ENCODE data around the gene FBXO28.

Gene FBXO28

DNA sequence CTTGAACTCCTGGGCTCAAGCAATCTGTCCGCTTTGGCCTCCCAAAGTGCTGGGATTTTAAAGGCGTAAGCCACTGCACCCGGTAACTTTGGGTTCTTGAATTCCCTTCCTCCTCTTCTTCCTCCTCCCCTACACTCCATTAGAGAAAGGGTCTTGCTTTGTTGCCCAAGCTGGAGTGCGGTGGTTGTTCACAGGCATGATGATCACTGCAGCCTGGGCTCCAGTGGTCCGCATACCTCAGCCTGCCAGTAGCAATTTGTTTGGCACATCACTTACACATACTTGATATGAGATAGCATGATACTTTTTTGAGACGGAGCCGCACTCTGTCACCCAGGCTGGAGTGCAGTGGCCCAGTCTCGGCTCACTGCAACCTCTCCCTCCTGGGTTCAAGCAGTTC lies 71.3 kb downstream of the FBXO28 start:
- Histone ChIP-seq H3K27ac (ENCODE audit: low read length, poor library complexity, severe bottlenecking) (no peak overlapping the region), H4K91ac (ENCODE audit: low read length) (no peak overlapping the region), H3K14ac (ENCODE audit: low read length in 2 of 2) (no peak overlapping the region), H3K18ac (ENCODE audit: low read depth in 1 of 2, low read length in 2 of 2) (no peak overlapping the region), H3K36me3 (ENCODE audit: control insufficient read depth in 1 of 2, insufficient read depth in 2 of 2, low read depth in 1 of 2, low read length in 2 of 2) (peaks cover 13 to 14% of the 10 kb centered on the region in 2 experiments), H3K79me1 (replicated peaks; ENCODE audit: low read length, poor library complexity, severe bottlenecking) (no peaks in the 10 kb centered on the region), H3K27me3 (ENCODE audit: control insufficient read depth in 1 of 2, insufficient read depth in 1 of 2, low read length in 2 of 2) (no peaks in the 10 kb centered on the region), H2BK120ac (ENCODE audit: low read depth, low read length) (no peak overlapping the region), H2AFZ (ENCODE audit: low read depth, low read length) (no peak overlapping the region), H2BK12ac (ENCODE audit: low read length in 2 of 2) (no peak overlapping the region), H3K4ac (ENCODE audit: low read depth in 1 of 2, low read length in 2 of 2) (no peak overlapping the region), H2AK5ac (ENCODE audit: low read length, severe bottlenecking) (no peak overlapping the region), H2BK5ac (ENCODE audit: low read depth, low read length, poor library complexity, severe bottlenecking) (no peak overlapping the region), H2BK15ac (ENCODE audit: low read depth, poor library complexity, severe bottlenecking) (no peak overlapping the region), H3K4me3 (ENCODE audit: insufficient read depth in 1 of 2, low read depth in 1 of 2, low read length in 2 of 2) (peak overlapping the region in 1 of 2 experiments; percentile 87), H4K8ac (ENCODE audit: low read length) (no peak overlapping the region), H3K4me1 (ENCODE audit: control insufficient read depth, insufficient read depth, low read depth, low read length) (peaks cover 12% of the 10 kb centered on the region), H3K4me2 (ENCODE audit: low read length, poor library complexity, severe bottlenecking) (peak overlapping the region; percentile 23), H3K9ac (ENCODE audit: low read length) (peak overlapping the region; percentile 96), H3K9me3 (ENCODE audit: control insufficient read depth, low read length) (no peaks in the 10 kb centered on the region), H3K23ac (ENCODE audit: low read length in 2 of 2) (no peak overlapping the region)
- 97% methylated on average over 8 of the region's 8 CpGs for WGBS
- no peak for DNase-seq

DNA sequence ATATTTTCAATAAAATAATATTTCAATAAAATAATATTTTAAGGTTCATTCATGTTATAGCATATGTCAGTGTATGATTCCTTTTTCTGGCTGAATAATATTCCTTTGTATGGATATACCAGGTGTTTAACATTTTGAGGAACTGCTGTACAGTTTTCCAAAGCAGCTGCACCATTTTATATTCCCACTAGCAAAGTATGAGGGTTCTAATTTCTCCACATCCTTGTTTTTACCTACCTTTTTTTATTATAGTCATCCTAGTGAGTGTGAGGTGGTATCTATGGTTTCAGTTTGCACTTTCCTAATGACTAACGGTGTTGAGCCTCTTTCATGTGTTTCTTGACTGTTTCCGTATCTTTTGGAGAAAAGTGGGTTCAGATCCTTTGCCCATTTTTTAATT lies 74.4 kb downstream of the FBXO28 start:
- Histone ChIP-seq H3K14ac (ENCODE audit: low read length in 2 of 2) (no peak overlapping the region), H2AK5ac (ENCODE audit: low read length, severe bottlenecking) (no peak overlapping the region), H3K79me1 (replicated peaks; ENCODE audit: low read length, poor library complexity, severe bottlenecking) (peaks cover under 1% of the 10 kb centered on the region), H2BK15ac (ENCODE audit: low read depth, poor library complexity, severe bottlenecking) (no peak overlapping the region), H3K4me3 (ENCODE audit: insufficient read depth in 1 of 2, low read depth in 1 of 2, low read length in 2 of 2) (no peak overlapping the region), H2BK120ac (ENCODE audit: low read depth, low read length) (no peak overlapping the region), H2AFZ (ENCODE audit: low read depth, low read length) (no peak overlapping the region), H3K9ac (ENCODE audit: low read length) (no peak overlapping the region), H4K8ac (ENCODE audit: low read length) (no peak overlapping the region), H4K91ac (ENCODE audit: low read length) (no peak overlapping the region), H3K23ac (ENCODE audit: low read length in 2 of 2) (no peak overlapping the region), H3K4me2 (ENCODE audit: low read length, poor library complexity, severe bottlenecking) (no peak overlapping the region), H3K18ac (ENCODE audit: low read depth in 1 of 2, low read length in 2 of 2) (no peak overlapping the region), H3K4ac (ENCODE audit: low read depth in 1 of 2, low read length in 2 of 2) (no peak overlapping the region), H3K27me3 (ENCODE audit: control insufficient read depth in 1 of 2, insufficient read depth in 1 of 2, low read length in 2 of 2) (no peaks in the 10 kb centered on the region), H3K9me3 (ENCODE audit: control insufficient read depth, low read length) (no peaks in the 10 kb centered on the region), H2BK5ac (ENCODE audit: low read depth, low read length, poor library complexity, severe bottlenecking) (no peak overlapping the region), H3K27ac (ENCODE audit: low read length, poor library complexity, severe bottlenecking) (no peak overlapping the region), H3K4me1 (ENCODE audit: control insufficient read depth, insufficient read depth, low read depth, low read length) (peaks cover 9% of the 10 kb centered on the region), H2BK12ac (ENCODE audit: low read length in 2 of 2) (no peak overlapping the region), H3K36me3 (ENCODE audit: control insufficient read depth in 1 of 2, insufficient read depth in 2 of 2, low read depth in 1 of 2, low read length in 2 of 2) (peaks cover 17 to 31% of the 10 kb centered on the region in 2 experiments)
- 88% methylated on average over 2 of the region's 2 CpGs for WGBS
- no peak for DNase-seq

DNA sequence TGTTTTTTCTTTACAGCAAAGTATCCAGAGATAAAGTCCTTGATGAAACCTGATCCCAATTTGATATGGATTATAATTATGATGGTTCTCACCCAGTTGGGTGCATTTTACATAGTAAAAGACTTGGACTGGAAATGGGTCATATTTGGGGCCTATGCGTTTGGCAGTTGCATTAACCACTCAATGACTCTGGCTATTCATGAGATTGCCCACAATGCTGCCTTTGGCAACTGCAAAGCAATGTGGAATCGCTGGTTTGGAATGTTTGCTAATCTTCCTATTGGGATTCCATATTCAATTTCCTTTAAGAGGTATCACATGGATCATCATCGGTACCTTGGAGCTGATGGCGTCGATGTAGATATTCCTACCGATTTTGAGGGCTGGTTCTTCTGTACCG lies 75.7 kb downstream of the FBXO28 start:
- Histone ChIP-seq H3K36me3 (ENCODE audit: control insufficient read depth in 1 of 2, insufficient read depth in 2 of 2, low read depth in 1 of 2, low read length in 2 of 2) (peaks cover 23 to 40% of the 10 kb centered on the region in 2 experiments), H3K79me1 (replicated peaks; ENCODE audit: low read length, poor library complexity, severe bottlenecking) (peaks cover 5% of the 10 kb centered on the region), H3K27ac (ENCODE audit: low read length, poor library complexity, severe bottlenecking) (no peak overlapping the region), H2AK5ac (ENCODE audit: low read length, severe bottlenecking) (no peak overlapping the region), H3K23ac (ENCODE audit: low read length in 2 of 2) (no peak overlapping the region), H3K27me3 (ENCODE audit: control insufficient read depth in 1 of 2, insufficient read depth in 1 of 2, low read length in 2 of 2) (no peaks in the 10 kb centered on the region), H3K4ac (ENCODE audit: low read depth in 1 of 2, low read length in 2 of 2) (no peak overlapping the region), H3K9me3 (ENCODE audit: control insufficient read depth, low read length) (no peaks in the 10 kb centered on the region), H3K18ac (ENCODE audit: low read depth in 1 of 2, low read length in 2 of 2) (no peak overlapping the region), H4K91ac (ENCODE audit: low read length) (no peak overlapping the region), H3K4me2 (ENCODE audit: low read length, poor library complexity, severe bottlenecking) (no peak overlapping the region), H2BK15ac (ENCODE audit: low read depth, poor library complexity, severe bottlenecking) (no peak overlapping the region), H3K9ac (ENCODE audit: low read length) (no peak overlapping the region), H2BK12ac (ENCODE audit: low read length in 2 of 2) (no peak overlapping the region), H3K4me3 (ENCODE audit: insufficient read depth in 1 of 2, low read depth in 1 of 2, low read length in 2 of 2) (no peak overlapping the region), H2BK5ac (ENCODE audit: low read depth, low read length, poor library complexity, severe bottlenecking) (no peak overlapping the region), H3K14ac (ENCODE audit: low read length in 2 of 2) (no peak overlapping the region), H3K4me1 (ENCODE audit: control insufficient read depth, insufficient read depth, low read depth, low read length) (peaks cover 6% of the 10 kb centered on the region), H2AFZ (ENCODE audit: low read depth, low read length) (no peak overlapping the region), H4K8ac (ENCODE audit: low read length) (no peak overlapping the region), H2BK120ac (ENCODE audit: low read depth, low read length) (no peak overlapping the region)
- WGBS: 99% methylated on average over 7 of the region's 7 CpGs
- DNase-seq: no peak

DNA sequence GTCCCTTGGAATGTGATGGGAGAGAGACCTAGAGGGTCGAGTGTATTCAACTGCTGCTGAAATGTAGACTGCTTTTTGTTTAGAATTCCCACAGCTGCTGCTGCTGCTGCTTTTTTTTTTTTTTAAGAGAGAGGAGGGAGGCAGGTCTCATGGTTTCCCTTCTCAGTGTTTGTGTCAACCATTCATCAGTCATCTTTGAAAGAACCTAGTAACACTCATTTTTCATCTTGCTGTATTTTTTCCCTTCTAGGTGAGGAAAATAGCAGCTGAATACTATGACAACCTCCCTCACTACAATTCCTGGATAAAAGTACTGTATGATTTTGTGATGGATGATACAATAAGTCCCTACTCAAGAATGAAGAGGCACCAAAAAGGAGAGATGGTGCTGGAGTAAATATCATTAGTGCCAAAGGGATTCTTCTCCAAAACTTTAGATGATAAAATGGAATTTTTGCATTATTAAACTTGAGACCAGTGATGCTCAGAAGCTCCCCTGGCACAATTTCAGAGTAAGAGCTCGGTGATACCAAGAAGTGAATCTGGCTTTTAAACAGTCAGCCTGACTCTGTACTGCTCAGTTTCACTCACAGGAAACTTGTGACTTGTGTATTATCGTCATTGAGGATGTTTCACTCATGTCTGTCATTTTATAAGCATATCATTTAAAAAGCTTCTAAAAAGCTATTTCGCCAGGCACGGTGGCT lies 78.3 kb downstream of the FBXO28 start:
- Histone ChIP-seq H3K9ac (ENCODE audit: low read length) (no peak overlapping the region), H4K91ac (ENCODE audit: low read length) (no peak overlapping the region), H3K18ac (ENCODE audit: low read depth in 1 of 2, low read length in 2 of 2) (no peak overlapping the region), H3K4me1 (ENCODE audit: control insufficient read depth, insufficient read depth, low read depth, low read length) (no peaks in the 10 kb centered on the region), H3K36me3 (ENCODE audit: control insufficient read depth in 1 of 2, insufficient read depth in 2 of 2, low read depth in 1 of 2, low read length in 2 of 2) (peaks cover 22 to 45% of the 10 kb centered on the region in 2 experiments), H3K14ac (ENCODE audit: low read length in 2 of 2) (no peak overlapping the region), H3K23ac (ENCODE audit: low read length in 2 of 2) (no peak overlapping the region), H3K4me3 (ENCODE audit: insufficient read depth in 1 of 2, low read depth in 1 of 2, low read length in 2 of 2) (no peak overlapping the region), H3K4ac (ENCODE audit: low read depth in 1 of 2, low read length in 2 of 2) (no peak overlapping the region), H2AK5ac (ENCODE audit: low read length, severe bottlenecking) (no peak overlapping the region), H2BK12ac (ENCODE audit: low read length in 2 of 2) (no peak overlapping the region), H2AFZ (ENCODE audit: low read depth, low read length) (no peak overlapping the region), H3K79me1 (replicated peaks; ENCODE audit: low read length, poor library complexity, severe bottlenecking) (peaks cover 5% of the 10 kb centered on the region), H3K27me3 (ENCODE audit: control insufficient read depth in 1 of 2, insufficient read depth in 1 of 2, low read length in 2 of 2) (no peaks in the 10 kb centered on the region), H2BK5ac (ENCODE audit: low read depth, low read length, poor library complexity, severe bottlenecking) (no peak overlapping the region), H3K4me2 (ENCODE audit: low read length, poor library complexity, severe bottlenecking) (no peak overlapping the region), H3K9me3 (ENCODE audit: control insufficient read depth, low read length) (no peaks in the 10 kb centered on the region), H2BK120ac (ENCODE audit: low read depth, low read length) (no peak overlapping the region), H2BK15ac (ENCODE audit: low read depth, poor library complexity, severe bottlenecking) (no peak overlapping the region), H4K8ac (ENCODE audit: low read length) (no peak overlapping the region), H3K27ac (ENCODE audit: low read length, poor library complexity, severe bottlenecking) (no peak overlapping the region)
- DNase-seq: no peak
- WGBS: 82% methylated on average over 4 of the region's 5 CpGs
